PC-9 (cell line): ENCODE results near the gene PRRC1. TPM values are rescaled to one million over a fixed set of nuclear protein-coding genes. Genes with fewer than 3 reads are reported as not detected.

ENCODE experiments used
- BruUV-seq: library from RNA; stranded (reverse); fragments of 400-500 nt; replicated peaks from 2 replicates; lab custom pipeline; 2021; lab: Mats Ljungman, UMichigan
- CTCF ChIA-PET: fragments of 300-600 bp; sonication (Branson Sonifier 250); formaldehyde crosslinking; loops from one replicate; lab custom pipeline; 2022; ENCODE audit warnings: antibody characterized with exemption; lab: Charles Lee
- POLR2A ChIA-PET: fragments of 300-600 bp; sonication (Branson Sonifier 250); formaldehyde crosslinking; loops from one replicate; lab custom pipeline; 2022; ENCODE audit warnings: antibody characterized with exemption; ENCODE audit not compliant: unreplicated experiment; lab: Charles Lee
- DNase-seq, 2 experiments: peaks; one replicate each; pipeline versions ENCODE4 v3.0.0 to v3.0.0-alpha.2; 2015 to 2022; ENCODE audit warnings: mixed read lengths in 1 of 2
- H2AFZ ChIP-seq: fragments of 200-600 bp; sonication (generic); 2 replicates; pipeline ENCODE4 v1.8.1; 2017; ENCODE audit warnings: antibody characterized with exemption
- H3F3A ChIP-seq: fragments of 200-600 bp; sonication (generic); 2 replicates; pipeline ENCODE4 v1.8.1; 2017; ENCODE audit warnings: antibody characterized with exemption, mild to moderate bottlenecking, low read depth; ENCODE audit not compliant: insufficient read depth
- H3K27ac ChIP-seq: fragments of 200-600 bp; sonication (generic); 2 replicates; pipeline ENCODE4 v1.6.1; 2016; ENCODE audit warnings: mixed run types
- H3K27me3 ChIP-seq: fragments of 200-600 bp; sonication (generic); 2 replicates; pipeline ENCODE4 v1.6.1; 2016; ENCODE audit warnings: low read depth, mixed run types; ENCODE audit not compliant: insufficient read depth
- H3K36me3 ChIP-seq: fragments of 200-600 bp; sonication (generic); 2 replicates; pipeline ENCODE4 v1.6.1; 2016; ENCODE audit warnings: low read depth, mixed run types
- H3K4me1 ChIP-seq: fragments of 200-600 bp; sonication (generic); replicated peaks from 2 replicates; pipeline ENCODE4 v1.6.1; 2016; ENCODE audit warnings: mixed run types; ENCODE audit not compliant: insufficient read depth
- H3K4me2 ChIP-seq: fragments of 200-600 bp; sonication (generic); 2 replicates; pipeline ENCODE4 v1.6.1; 2017; ENCODE audit warnings: mixed run types
- H3K4me3 ChIP-seq: fragments of 200-600 bp; sonication (generic); 2 replicates; pipeline ENCODE4 v1.6.1; 2016; ENCODE audit warnings: mixed run types
- H3K79me2 ChIP-seq: fragments of 200-600 bp; sonication (generic); 2 replicates; pipeline ENCODE4 v1.6.1; 2017; ENCODE audit warnings: low read depth, mixed run types
- H3K9me2 ChIP-seq: fragments of 200-600 bp; sonication (generic); 2 replicates; pipeline ENCODE4 v1.8.1; 2017; ENCODE audit warnings: mild to moderate bottlenecking; ENCODE audit not compliant: insufficient read depth
- H3K9me3 ChIP-seq: fragments of 200-600 bp; sonication (generic); 2 replicates; pipeline ENCODE4 v1.8.1; 2016; ENCODE audit warnings: low read depth; ENCODE audit not compliant: insufficient read depth
- H4K20me1 ChIP-seq: fragments of 200-600 bp; sonication (generic); 2 replicates; pipeline ENCODE4 v1.8.1; 2017; ENCODE audit not compliant: insufficient read depth
- EZH2 ChIP-seq: fragments of 200-600 bp; sonication (generic); IDR thresholded peaks from 2 replicates; pipeline ENCODE4 v1.8.0; 2017; ENCODE audit warnings: antibody characterized with exemption, low read depth
- intact Hi-C: fragments of 100-400 bp; cut with micrococcal nuclease; formaldehyde crosslinking; loops from one replicate; pipeline ENCODE4 v1.10.0; 2022; ENCODE audit not compliant: unreplicated experiment
- total RNA-seq: library from RNA; stranded (reverse); gene quantifications from 2 replicates; pipeline ENCODE4 v1.2.3, GENCODE V29; 2021
- TF ChIP-seq, protein P1 (sequence below): fragments of 200-600 bp; sonication (generic); conservative IDR thresholded peaks from 2 replicates; pipeline ENCODE4 v1.6.1; 2017; ENCODE audit warnings: mixed run types, antibody characterized with exemption, mild to moderate bottlenecking, moderate library complexity

PRRC1 gene
- total RNA-seq, 1 experiment from 2014 or later, result 43.7 TPM

DNA sequence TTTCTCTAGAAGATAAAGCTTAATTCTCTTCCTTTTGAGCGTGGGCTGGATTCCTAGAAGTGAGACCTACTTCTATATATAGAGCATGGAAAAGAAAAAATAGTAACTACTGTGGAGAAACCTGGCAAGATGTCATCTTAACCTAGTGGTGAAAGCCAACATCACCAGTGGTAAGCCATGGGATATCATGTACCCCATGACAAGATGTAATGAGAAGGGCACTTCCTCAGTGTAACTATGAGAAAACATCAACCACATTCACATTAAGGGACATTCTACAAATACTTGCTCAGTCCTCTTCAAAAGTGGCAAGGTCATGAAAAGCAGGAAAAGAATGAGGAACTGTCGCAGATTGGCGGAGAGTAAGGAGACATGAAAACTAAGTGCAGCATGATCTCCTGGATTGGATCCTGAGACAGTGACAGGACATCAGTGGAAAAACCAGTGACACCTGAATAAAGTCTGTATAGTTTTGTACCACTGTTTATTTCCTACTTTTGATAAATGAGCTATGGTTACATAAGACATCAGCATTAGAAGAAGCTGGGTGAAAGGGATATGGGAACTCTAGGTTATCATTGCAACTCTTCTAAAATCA lies 65.4 kb downstream of the PRRC1 start:
- Histone ChIP-seq H3K27me3 (no peaks in the 10 kb centered on the region), H2AFZ (no peak overlapping the region), H3K9me2 (no peaks in the 10 kb centered on the region; the same call in 1 of the 2 replicates), H3F3A (no peaks in the 10 kb centered on the region), H3K27ac (no peak overlapping the region), H3K36me3 (no peaks in the 10 kb centered on the region), H3K79me2 (no peaks in the 10 kb centered on the region), H3K9me3 (no peaks in the 10 kb centered on the region), H3K4me3 (no peak overlapping the region), H3K4me1 (no peaks in the 10 kb centered on the region), H3K4me2 (no peak overlapping the region), H4K20me1 (no peaks in the 10 kb centered on the region)
- DNase-seq, result no peak
- intact Hi-C loops, result no loop called here
- ChIA-PET POLR2A (no interaction called here), CTCF (no interaction called here)
- no peak for TF ChIP-seq EZH2
- TF ChIP-seq, protein P1, sequence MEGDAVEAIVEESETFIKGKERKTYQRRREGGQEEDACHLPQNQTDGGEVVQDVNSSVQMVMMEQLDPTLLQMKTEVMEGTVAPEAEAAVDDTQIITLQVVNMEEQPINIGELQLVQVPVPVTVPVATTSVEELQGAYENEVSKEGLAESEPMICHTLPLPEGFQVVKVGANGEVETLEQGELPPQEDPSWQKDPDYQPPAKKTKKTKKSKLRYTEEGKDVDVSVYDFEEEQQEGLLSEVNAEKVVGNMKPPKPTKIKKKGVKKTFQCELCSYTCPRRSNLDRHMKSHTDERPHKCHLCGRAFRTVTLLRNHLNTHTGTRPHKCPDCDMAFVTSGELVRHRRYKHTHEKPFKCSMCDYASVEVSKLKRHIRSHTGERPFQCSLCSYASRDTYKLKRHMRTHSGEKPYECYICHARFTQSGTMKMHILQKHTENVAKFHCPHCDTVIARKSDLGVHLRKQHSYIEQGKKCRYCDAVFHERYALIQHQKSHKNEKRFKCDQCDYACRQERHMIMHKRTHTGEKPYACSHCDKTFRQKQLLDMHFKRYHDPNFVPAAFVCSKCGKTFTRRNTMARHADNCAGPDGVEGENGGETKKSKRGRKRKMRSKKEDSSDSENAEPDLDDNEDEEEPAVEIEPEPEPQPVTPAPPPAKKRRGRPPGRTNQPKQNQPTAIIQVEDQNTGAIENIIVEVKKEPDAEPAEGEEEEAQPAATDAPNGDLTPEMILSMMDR, result no peak
- no TSS peak for BruUV-seq

DNA sequence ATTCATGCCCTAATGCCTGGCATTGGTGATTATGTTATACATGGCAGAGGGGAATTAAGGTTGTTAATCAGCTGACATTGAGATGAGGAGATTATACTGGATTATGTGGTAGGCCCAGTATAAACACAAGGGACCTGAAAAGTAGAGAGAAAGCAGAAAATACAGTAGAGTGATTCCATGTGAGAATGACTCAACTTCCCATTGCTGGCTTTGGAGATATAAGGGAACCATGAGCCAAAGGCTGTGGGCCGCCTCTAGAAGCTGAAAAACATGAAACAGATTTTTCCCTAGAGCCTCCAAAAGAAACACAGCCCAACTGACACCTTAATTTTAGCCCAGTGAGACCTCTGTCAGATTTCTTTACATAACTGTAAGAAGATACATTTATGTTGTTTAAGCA lies 66.4 kb downstream of the PRRC1 start:
- H3K4me2 ChIP-seq, result no peak overlapping the region
- CTCF ChIA-PET, result no interaction called here

DNA sequence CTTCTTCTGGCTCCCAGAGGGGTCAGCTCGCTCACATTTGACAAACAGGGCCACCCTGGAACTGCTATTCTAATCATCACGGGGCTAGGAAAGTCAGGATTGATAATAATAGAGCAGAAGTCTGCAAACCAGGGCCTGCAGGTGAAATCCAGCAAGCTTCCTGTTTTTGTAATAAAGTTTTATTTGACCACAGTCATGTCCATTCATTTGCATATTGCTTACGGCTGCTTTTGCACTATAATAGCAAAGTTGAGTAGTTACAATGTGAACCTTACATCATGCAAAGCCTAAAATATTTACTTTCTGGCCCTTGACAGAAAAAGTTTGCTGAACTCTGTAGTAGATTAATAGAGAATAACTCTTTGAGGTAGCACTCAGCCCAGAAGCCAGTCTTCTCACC lies 68.2 kb downstream of the PRRC1 start:
- ChIA-PET CTCF (no interaction called here), POLR2A (interaction anchor here (0.6 to 0.8 kb wide), 2 partner anchors 440 to 650 kb away, joined by 3 to 4 read pairs; no protein-coding TSS in a partner anchor)

More for the DNA sequence above, 66.4 kb downstream of the PRRC1 start:
- Histone ChIP-seq H4K20me1 (no peaks in the 10 kb centered on the region), H3K79me2 (no peaks in the 10 kb centered on the region), H2AFZ (no peak overlapping the region), H3K4me1 (no peaks in the 10 kb centered on the region), H3F3A (no peaks in the 10 kb centered on the region), H3K9me2 (no peaks in the 10 kb centered on the region; the same call in 1 of the 2 replicates), H3K4me3 (no peak overlapping the region), H3K9me3 (no peaks in the 10 kb centered on the region), H3K27ac (no peak overlapping the region), H3K27me3 (no peaks in the 10 kb centered on the region), H3K36me3 (no peaks in the 10 kb centered on the region)
- intact Hi-C loops, result no loop called here
- no TSS peak for BruUV-seq
- no peak for DNase-seq
- TF ChIP-seq, protein P1, result no peak
- no peak for TF ChIP-seq EZH2
- POLR2A ChIA-PET, result no interaction called here

More for the DNA sequence above, 68.2 kb downstream of the PRRC1 start:
- Histone ChIP-seq H4K20me1 (no peaks in the 10 kb centered on the region), H3K9me3 (no peaks in the 10 kb centered on the region), H3K4me2 (no peak overlapping the region), H2AFZ (no peak overlapping the region), H3K27ac (no peak overlapping the region), H3K27me3 (no peaks in the 10 kb centered on the region), H3F3A (no peaks in the 10 kb centered on the region), H3K9me2 (no peaks in the 10 kb centered on the region; the same call in 1 of the 2 replicates), H3K4me1 (no peaks in the 10 kb centered on the region), H3K4me3 (no peak overlapping the region), H3K36me3 (no peaks in the 10 kb centered on the region), H3K79me2 (no peaks in the 10 kb centered on the region)
- TF ChIP-seq, protein P1, result no peak
- TF ChIP-seq EZH2, result no peak
- no peak for DNase-seq
- intact Hi-C loops, result no loop called here
- BruUV-seq, result no TSS peak
